HEK293 (cell line): ENCODE measurements around the gene CFAP65.

Experiments used
- CTCF ChIA-PET: fragments of 350-600 bp; formaldehyde crosslinking; extraction: SDS; loops from one replicate; lab custom pipeline; 2021; ENCODE audit warnings: antibody characterized with exemption; lab: Yijun Ruan, JAX
- POLR2A ChIA-PET: fragments of 300-600 bp; formaldehyde crosslinking; extraction: SDS; loops from one replicate; lab custom pipeline; 2020; ENCODE audit warnings: antibody characterized with exemption, inconsistent platforms; lab: Yijun Ruan, JAX
- H3K27ac ChIP-seq: fragments of 200-500 bp; sonication (Bioruptor generic); 2 replicates; pipeline ENCODE4 v1.5.1; 2014; ENCODE audit warnings: low read depth, low read length, control low read depth, inconsistent platforms; ENCODE audit errors: extremely low read depth
- H3K36me3 ChIP-seq, 2 experiments: fragments of 200-500 bp in 1 of 2; sonication (Bioruptor generic) in 1 of 2; 1 replicate in 1 of 2; 2 replicates in 1 of 2; pipeline ENCODE4 v1.5.1; 2014 to 2017; ENCODE audit warnings: inconsistent platforms in 2 of 2, low read length in 2 of 2; ENCODE audit not compliant: control insufficient read depth in 2 of 2, insufficient read depth in 1 of 2
- H3K4me1 ChIP-seq: fragments of 200-500 bp; sonication (Bioruptor generic); 2 replicates; pipeline ENCODE4 v1.5.1; 2014; ENCODE audit warnings: mild to moderate bottlenecking, low read length, inconsistent platforms; ENCODE audit not compliant: control insufficient read depth, insufficient read depth
- H3K4me3 ChIP-seq: 2 replicates; pipeline ENCODE4 v1.5.1; 2011; ENCODE audit warnings: low read depth, mild to moderate bottlenecking, control low read depth, low read length, moderate library complexity
- H3K9me3 ChIP-seq: fragments of 200-500 bp; sonication (Bioruptor generic); 2 replicates; pipeline ENCODE4 v1.5.1; 2014; ENCODE audit warnings: low read depth, low read length, inconsistent platforms; ENCODE audit not compliant: control insufficient read depth, insufficient read depth
- FEZF1 ChIP-seq: fragments of 450-650 bp; formaldehyde crosslinking; IDR thresholded peaks from 2 replicates; pipeline ENCODE4 v1.5.1; 2016; ENCODE audit warnings: missing biosample characterization, missing genetic modification characterization
- GLI2 ChIP-seq: fragments of 450-650 bp; formaldehyde crosslinking; IDR thresholded peaks from 2 replicates; pipeline ENCODE4; 2017; ENCODE audit warnings: missing biosample characterization, missing genetic modification characterization, low read depth, borderline replicate concordance
- GLIS1 ChIP-seq: fragments of 450-650 bp; formaldehyde crosslinking; IDR thresholded peaks from 2 replicates; pipeline ENCODE4 v1.5.1; 2016; ENCODE audit warnings: missing biosample characterization, missing genetic modification characterization
- PATZ1 ChIP-seq: fragments of 450-650 bp; formaldehyde crosslinking; IDR thresholded peaks from 2 replicates; pipeline ENCODE4 v1.5.1; 2016; ENCODE audit warnings: missing biosample characterization, missing genetic modification characterization
- SP2 ChIP-seq: fragments of 450-650 bp; formaldehyde crosslinking; IDR thresholded peaks from 2 replicates; pipeline ENCODE4 v1.5.1; 2016; ENCODE audit warnings: missing biosample characterization, missing genetic modification characterization
- ZBTB48 ChIP-seq: fragments of 450-650 bp; formaldehyde crosslinking; IDR thresholded peaks from 2 replicates; pipeline ENCODE4 v1.5.1; 2016; ENCODE audit warnings: missing biosample characterization, missing genetic modification characterization
- ZBTB8A ChIP-seq: fragments of 450-650 bp; formaldehyde crosslinking; IDR thresholded peaks from 2 replicates; pipeline ENCODE4 v1.5.1; 2016; ENCODE audit warnings: missing biosample characterization, missing genetic modification characterization
- ZFP3 ChIP-seq: fragments of 450-650 bp; formaldehyde crosslinking; IDR thresholded peaks from 2 replicates; pipeline ENCODE4 v1.5.1; 2016; ENCODE audit warnings: low read depth, missing biosample characterization, missing genetic modification characterization
- ZNF19 ChIP-seq: fragments of 450-650 bp; formaldehyde crosslinking; IDR thresholded peaks from 2 replicates; pipeline ENCODE4; 2016; ENCODE audit warnings: missing biosample characterization, missing genetic modification characterization, low read depth
- ZNF24 ChIP-seq: fragments of 450-650 bp; formaldehyde crosslinking; IDR thresholded peaks from 2 replicates; pipeline ENCODE4 v1.5.1; 2016; ENCODE audit warnings: missing biosample characterization, missing genetic modification characterization
- ZNF302 ChIP-seq: fragments of 450-650 bp; formaldehyde crosslinking; IDR thresholded peaks from 2 replicates; pipeline ENCODE4 v1.5.1; 2016; ENCODE audit warnings: missing biosample characterization, missing genetic modification characterization, low read depth
- ZNF48 ChIP-seq: fragments of 450-650 bp; formaldehyde crosslinking; IDR thresholded peaks from 2 replicates; pipeline ENCODE4 v1.5.1; 2016; ENCODE audit warnings: missing biosample characterization, missing genetic modification characterization
- ZNF548 ChIP-seq: fragments of 450-650 bp; formaldehyde crosslinking; IDR thresholded peaks from 2 replicates; pipeline ENCODE4 v1.5.1; 2016; ENCODE audit warnings: missing biosample characterization, missing genetic modification characterization
- ZNF707 ChIP-seq: fragments of 450-650 bp; formaldehyde crosslinking; IDR thresholded peaks from 2 replicates; pipeline ENCODE4 v1.5.1; 2016; ENCODE audit warnings: missing biosample characterization, missing genetic modification characterization
- ZNF747 ChIP-seq: fragments of 450-650 bp; formaldehyde crosslinking; IDR thresholded peaks from 2 replicates; pipeline ENCODE4 v1.5.1; 2016; ENCODE audit warnings: missing biosample characterization, missing genetic modification characterization
- ZNF777 ChIP-seq: fragments of 450-650 bp; formaldehyde crosslinking; IDR thresholded peaks from 2 replicates; pipeline ENCODE4 v1.5.1; 2017; ENCODE audit warnings: missing biosample characterization, missing genetic modification characterization, borderline replicate concordance
- ZNF843 ChIP-seq: fragments of 450-650 bp; formaldehyde crosslinking; IDR thresholded peaks from 2 replicates; pipeline ENCODE4 v1.5.1; 2016; ENCODE audit warnings: missing biosample characterization, missing genetic modification characterization
- TF ChIP-seq, protein P1 (sequence below): fragments of 450-650 bp; formaldehyde crosslinking; IDR thresholded peaks from 2 replicates; pipeline ENCODE4 v1.5.1; 2017; ENCODE audit warnings: missing biosample characterization, missing genetic modification characterization
- TF ChIP-seq, protein P2 (sequence below): fragments of 450-650 bp; formaldehyde crosslinking; IDR thresholded peaks from 2 replicates; pipeline ENCODE4 v1.5.0; 2017; ENCODE audit warnings: missing biosample characterization, missing genetic modification characterization, borderline replicate concordance
- TF ChIP-seq, protein P3 (sequence below): fragments of 450-650 bp; formaldehyde crosslinking; IDR thresholded peaks from 2 replicates; pipeline ENCODE4 v1.5.1; 2016; ENCODE audit warnings: missing biosample characterization, missing genetic modification characterization, low read depth

Gene CFAP65

GRCh38 chr2:218992703-218993344 is 48.5 kb downstream of the CFAP65 start:
- TF ChIP-seq SP2 (tag by site-specific recombination) (no peak), ZFP3 (tag by site-specific recombination) (no peak), ZNF48 (tag by site-specific recombination) (no peak), FEZF1 (tag by site-specific recombination) (no peak), GLIS1 (tag by site-specific recombination) (no peak), ZNF19 (tag by site-specific recombination) (no peak), GLI2 (tag by site-specific recombination) (no peak), ZNF747 (tag by site-specific recombination) (no peak)
- CTCF ChIA-PET: interaction anchor here (1.0 kb wide), 1 partner anchor 13 kb away, joined by 4 read pairs; no protein-coding TSS in a partner anchor
- POLR2A ChIA-PET: no interaction called here
- Histone ChIP-seq H3K36me3 (no peaks in the 10 kb centered on the region), H3K4me3 (no peak overlapping the region), H3K9me3 (no peaks in the 10 kb centered on the region), H3K4me1 (no peaks in the 10 kb centered on the region; the same call in 1 of the 2 replicates), H3K27ac (no peak overlapping the region)

- Histone ChIP-seq H3K4me3 (no peak overlapping the region), H3K4me1 (no peaks in the 10 kb centered on the region; the same call in 1 of the 2 replicates), H3K36me3 (no peaks in the 10 kb centered on the region), H3K27ac (no peak overlapping the region), H3K9me3 (no peaks in the 10 kb centered on the region)
- TF ChIP-seq ZNF302 (tag by site-specific recombination): no peak
- no peak for TF ChIP-seq ZBTB8A (tag by site-specific recombination)
- no peak for TF ChIP-seq ZNF24 (tag by site-specific recombination)
- TF ChIP-seq, protein P1, sequence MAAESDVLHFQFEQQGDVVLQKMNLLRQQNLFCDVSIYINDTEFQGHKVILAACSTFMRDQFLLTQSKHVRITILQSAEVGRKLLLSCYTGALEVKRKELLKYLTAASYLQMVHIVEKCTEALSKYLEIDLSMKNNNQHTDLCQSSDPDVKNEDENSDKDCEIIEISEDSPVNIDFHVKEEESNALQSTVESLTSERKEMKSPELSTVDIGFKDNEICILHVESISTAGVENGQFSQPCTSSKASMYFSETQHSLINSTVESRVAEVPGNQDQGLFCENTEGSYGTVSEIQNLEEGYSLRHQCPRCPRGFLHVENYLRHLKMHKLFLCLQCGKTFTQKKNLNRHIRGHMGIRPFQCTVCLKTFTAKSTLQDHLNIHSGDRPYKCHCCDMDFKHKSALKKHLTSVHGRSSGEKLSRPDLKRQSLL: no peak
- TF ChIP-seq ZNF707 (tag by site-specific recombination): no peak
- TF ChIP-seq, protein P2, sequence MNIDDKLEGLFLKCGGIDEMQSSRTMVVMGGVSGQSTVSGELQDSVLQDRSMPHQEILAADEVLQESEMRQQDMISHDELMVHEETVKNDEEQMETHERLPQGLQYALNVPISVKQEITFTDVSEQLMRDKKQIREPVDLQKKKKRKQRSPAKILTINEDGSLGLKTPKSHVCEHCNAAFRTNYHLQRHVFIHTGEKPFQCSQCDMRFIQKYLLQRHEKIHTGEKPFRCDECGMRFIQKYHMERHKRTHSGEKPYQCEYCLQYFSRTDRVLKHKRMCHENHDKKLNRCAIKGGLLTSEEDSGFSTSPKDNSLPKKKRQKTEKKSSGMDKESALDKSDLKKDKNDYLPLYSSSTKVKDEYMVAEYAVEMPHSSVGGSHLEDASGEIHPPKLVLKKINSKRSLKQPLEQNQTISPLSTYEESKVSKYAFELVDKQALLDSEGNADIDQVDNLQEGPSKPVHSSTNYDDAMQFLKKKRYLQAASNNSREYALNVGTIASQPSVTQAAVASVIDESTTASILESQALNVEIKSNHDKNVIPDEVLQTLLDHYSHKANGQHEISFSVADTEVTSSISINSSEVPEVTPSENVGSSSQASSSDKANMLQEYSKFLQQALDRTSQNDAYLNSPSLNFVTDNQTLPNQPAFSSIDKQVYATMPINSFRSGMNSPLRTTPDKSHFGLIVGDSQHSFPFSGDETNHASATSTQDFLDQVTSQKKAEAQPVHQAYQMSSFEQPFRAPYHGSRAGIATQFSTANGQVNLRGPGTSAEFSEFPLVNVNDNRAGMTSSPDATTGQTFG (tag by site-specific recombination): no peak
- TF ChIP-seq PATZ1 (tag by site-specific recombination): no peak
- TF ChIP-seq ZBTB48 (tag by site-specific recombination): no peak
- TF ChIP-seq ZNF843 (tag by site-specific recombination): no peak
- no peak for TF ChIP-seq ZNF548 (tag by site-specific recombination)
- TF ChIP-seq, protein P3, sequence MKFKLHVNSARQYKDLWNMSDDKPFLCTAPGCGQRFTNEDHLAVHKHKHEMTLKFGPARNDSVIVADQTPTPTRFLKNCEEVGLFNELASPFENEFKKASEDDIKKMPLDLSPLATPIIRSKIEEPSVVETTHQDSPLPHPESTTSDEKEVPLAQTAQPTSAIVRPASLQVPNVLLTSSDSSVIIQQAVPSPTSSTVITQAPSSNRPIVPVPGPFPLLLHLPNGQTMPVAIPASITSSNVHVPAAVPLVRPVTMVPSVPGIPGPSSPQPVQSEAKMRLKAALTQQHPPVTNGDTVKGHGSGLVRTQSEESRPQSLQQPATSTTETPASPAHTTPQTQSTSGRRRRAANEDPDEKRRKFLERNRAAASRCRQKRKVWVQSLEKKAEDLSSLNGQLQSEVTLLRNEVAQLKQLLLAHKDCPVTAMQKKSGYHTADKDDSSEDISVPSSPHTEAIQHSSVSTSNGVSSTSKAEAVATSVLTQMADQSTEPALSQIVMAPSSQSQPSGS: no peak
- TF ChIP-seq ZNF777 (tag by site-specific recombination): no peak
- ChIA-PET POLR2A (no interaction called here), CTCF (no interaction called here)
Measured at GRCh38 chr2:218992196-218992595, 49.1 kb downstream of the CFAP65 start.
